Right hindlimb (tissue), 1 donor: Measurements from ENCODE around the gene ACTR8.

ENCODE experiments used
- DNase-seq: peaks from one replicate; pipeline ENCODE4 v3.0.0-alpha.2; 2018

Gene ACTR8

GRCh38 chr3:53833053-53833645 lies 48.8 kb downstream of the ACTR8 start:
- DNase-seq = no peak

DNA sequence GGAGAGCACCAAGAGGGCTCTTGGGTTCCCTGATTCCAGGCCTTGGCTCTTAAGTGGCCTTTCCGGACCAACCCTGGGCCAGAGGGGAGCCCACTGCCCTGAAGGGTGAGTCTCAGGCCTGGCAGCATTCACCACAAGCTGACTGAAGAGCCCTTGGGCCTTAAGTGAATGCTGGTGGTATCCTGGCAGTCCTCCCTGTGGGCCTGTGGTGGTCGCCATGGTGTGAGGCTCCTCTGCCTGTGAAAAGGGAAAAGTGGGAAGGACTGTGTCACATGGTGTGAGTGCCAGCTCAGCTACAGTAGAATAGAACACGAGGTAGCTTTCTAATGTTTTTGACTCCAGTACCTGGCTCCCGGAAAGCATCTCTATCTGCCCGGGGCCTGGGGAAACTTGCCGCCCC lies 51.0 kb downstream of the ACTR8 start:
- no peak for DNase-seq

DNA sequence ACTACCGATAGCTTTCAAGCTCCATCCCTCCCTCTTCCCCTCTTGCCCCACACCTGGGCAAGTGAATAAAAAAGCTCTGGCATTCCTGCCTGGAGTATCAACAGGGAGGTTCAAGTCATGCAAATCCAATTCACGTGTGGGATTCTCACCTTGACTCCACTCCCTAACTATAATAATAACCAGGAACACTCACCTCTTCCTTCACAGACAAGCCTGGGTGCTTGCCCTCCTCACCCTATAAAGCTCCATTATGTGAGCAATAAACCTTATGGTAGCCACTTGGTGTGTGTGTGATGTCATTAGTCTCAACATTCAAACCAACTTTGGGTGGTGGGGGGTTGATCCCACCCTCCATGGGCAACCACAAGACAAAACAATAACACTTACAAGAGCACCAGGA lies 52.3 kb downstream of the ACTR8 start:
- DNase-seq = no peak

DNA sequence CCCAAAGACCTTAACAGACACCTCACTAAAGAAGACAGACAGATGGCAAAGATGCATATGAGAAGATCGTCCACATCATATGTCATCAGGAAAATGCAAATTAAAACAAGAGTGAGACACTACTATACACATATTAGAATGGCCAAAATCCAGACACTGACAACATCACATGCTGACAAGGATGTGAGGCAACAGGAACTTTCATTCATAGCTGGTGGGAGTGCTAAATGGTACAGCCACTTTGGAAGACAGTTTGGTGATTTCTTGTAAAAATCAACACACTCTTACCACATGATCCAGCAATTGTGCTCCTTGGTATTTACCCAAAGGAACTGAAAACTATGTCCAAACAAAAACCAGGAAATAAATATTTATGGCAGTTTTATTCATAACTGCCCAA lies 53.4 kb downstream of the ACTR8 start:
- no peak for DNase-seq

DNA sequence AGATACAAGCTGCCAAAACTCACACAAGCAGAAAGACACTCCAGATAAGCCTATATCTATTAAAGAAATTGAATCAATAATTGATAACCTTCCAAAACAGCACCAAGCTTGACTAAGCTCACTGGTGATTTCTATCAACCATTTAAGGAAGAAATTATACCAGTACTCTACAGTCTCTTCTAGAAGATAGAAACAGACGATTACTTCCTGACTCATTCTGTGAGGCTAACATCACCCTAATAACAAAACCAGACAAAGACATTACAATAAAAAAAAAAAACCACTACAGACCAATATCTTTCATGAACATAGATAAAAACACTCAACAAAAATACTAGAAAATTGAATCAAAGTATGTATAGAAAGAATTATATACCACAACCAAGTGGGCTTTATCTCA lies 55.9 kb downstream of the ACTR8 start:
- DNase-seq = no peak

DNA sequence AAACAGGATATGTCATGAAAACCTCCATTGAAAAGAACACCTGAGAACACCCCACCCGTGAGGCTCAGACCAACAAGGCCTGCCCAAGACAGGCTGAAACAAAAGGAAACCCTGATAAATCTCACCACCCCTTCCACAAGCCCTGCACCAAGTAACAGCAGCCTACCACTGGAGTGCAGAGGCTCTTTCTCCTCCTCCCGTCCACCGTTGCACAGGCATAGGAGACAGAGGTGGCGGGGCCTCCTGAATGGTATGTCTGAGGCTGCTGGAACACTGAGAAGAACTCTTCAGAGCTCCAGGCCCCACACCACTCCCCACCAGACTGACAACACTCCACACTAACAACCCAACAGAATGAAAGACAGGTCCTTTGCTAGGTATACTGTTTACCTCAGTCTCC lies 57.2 kb downstream of the ACTR8 start:
- no peak for DNase-seq

DNA sequence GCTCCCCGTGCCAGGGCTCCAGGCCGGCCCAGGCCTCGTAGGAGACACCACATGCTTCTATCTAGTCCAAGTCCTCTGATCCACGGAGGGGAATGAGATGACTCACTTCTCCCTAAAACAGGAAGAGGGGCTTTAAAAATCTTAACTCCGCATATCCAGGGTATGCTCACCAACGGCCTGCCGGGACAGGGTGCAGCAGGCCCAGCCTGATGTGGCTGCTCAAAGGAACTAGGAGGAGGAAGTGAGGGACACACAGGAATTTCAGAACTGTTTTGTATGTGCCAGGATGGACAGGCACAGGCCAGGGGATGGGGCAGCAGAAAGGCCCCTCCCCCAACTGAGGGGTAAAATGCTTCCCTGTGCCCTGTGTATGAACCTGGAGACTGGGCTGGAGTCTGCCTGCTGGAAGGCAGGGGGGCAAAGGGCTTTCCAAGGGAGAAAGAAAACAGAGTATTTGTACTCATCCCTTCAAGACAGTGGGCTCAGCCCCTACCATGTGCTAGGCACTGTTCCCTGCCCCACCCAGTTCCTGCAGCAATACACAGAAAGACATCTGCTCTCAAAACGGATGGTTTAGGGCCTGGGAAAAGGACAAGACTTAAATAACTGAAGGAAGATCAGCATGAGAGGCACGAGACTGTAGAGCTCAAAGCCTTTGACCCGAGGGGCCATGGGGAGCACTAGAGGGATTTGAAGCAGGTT lies 57.8 kb downstream of the ACTR8 start:
- DNase-seq = no peak

- DNase-seq = no peak
Observed at GRCh38 chr3:53823026-53823955, 58.7 kb downstream of the ACTR8 start.

DNA sequence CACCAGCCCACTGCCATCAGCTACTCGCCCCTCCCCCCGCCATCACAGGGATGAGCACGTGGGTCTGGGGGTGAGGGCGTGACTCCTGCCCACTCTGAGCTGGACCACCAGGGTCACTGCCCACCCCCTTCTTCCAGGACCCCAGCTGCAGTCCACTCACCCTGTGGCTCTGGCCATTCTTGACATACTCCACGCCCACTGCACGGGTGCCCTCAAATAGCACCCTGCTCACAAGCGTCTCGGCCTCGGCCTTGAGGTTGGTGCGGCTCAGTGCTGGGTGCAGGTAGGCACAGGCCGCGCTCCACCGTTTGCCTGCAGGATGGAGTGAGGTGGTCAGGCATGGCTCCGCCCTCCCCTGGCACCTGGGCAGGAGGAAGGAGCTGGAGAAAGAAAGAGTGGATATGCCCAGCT lies 59.6 kb downstream of the ACTR8 start:
- DNase-seq = no peak

GRCh38 chr3:53821631-53822121 lies 60.3 kb downstream of the ACTR8 start:
- no peak for DNase-seq

- peak; percentile 71 for DNase-seq
Observed at GRCh38 chr3:53820756-53821580, 61.0 kb downstream of the ACTR8 start.

GRCh38 chr3:53820084-53820483 lies 61.9 kb downstream of the ACTR8 start:
- no peak for DNase-seq

DNA sequence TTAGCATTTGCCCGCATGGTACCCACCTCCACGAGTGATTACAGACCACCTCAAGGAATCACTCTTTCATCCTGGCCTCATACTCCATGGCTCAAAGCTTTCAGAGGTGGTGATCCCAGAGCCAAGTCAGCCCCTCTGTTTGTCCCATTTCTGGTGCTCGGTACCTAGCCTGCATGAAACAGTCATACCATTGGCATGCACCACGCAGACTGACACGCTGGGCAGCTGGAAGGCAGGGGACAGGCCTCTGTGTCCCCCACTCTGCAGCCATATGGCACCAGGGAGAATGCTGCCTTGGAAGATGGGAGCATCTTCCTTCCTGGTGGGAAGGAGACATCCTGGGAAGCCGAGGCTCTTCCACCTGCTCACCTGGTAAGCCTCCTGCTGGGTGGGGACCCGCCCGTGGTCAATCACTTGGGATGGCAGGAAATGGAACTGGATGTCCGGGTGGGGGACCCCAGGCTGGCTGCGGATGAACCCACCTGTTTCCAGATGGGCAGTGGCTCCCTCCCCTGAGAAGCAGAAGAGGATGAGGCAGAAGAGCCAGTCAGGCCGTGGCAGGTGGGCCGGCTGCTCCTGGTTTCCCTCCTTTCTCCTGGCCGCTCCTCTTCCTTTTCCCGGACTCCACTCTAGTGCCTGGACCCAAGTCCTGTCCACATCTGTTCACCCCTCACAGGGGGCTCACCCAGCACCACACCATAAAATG lies 62.6 kb downstream of the ACTR8 start:
- DNase-seq = no peak

DNA sequence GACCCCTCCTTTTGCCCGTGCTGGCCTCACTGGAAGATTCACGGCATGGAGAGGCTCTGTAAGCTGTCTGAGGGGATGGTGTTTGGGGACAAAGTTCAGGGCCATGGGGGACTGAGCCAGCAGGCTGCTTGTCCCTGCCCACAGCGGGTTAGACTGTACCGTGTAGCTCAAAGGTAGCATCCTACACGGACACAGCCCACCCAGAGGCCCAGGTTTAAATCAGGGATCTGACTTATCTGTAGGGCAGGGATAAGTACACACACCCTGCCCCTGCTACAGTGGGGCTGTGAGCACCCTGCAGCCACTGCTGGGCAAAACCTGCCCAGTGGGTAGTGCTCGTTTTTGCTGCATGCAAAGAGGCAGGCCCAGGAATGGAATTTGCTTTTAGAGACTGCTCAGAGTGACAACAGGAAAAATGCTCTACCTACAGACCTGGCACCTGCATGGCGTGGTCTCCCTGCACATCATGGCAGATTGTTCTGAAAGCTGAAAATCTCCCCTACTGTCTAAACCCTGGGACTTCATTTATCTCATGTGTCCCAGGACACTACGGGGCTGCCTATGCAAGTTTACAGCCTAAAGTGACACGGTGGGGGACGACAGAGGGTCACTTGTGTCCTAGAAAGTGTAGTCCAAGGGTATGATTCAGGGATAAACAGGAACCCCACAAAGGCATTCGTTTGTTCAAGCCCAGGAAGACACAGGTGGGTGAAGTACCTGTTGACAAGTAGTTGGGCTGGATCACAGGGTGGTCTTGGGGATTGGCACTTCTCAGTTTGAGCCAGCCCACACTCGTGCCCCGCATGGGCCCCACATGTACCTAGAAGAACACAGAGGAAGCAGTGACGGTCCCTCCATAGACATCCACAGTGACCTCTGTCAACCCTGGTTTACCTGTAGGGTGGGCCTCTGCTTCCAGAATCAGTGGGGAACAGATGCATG lies 63.5 kb downstream of the ACTR8 start:
- DNase-seq = no peak

DNA sequence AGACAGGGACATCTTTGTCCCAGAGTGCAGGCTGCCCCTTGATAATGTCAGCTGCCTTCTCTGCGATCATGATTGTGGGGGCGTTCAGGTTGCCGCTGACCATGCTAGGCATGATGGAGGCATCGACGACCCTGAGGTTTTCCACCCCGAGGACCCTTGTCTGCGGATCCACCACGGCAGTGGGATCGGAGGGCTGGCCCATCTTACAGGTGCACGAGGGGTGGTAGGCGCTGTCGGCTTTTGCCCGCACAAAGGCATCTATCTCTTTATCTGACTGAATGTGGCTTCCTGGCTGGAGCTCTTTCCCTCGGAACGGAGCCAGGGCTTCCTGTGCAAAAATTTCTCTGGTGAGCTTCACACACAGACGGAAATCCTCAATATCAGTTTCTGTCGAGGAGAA lies 64.1 kb downstream of the ACTR8 start:
- no peak for DNase-seq

DNA sequence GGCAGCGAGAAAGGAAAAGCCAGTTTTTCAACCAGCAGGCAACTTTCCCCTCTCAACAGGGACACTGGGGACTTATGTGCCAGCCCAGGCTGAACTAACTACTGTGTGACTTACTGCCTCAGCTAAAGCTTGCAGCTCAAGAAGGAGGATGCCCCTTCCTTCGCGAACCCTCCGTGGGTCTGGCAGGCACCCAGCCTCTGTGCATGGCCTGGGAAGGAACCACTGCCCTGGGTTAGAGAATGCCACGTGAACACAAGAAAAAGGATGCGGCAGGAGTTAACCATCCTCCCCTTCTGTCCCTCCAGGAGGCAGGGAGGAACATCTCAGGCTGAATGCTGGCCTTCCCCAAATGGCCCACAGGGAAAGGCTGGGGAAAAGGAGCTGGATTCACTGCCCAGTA lies 64.7 kb downstream of the ACTR8 start:
- no peak for DNase-seq
